ENCODE results near the gene ASTN1.

DNA sequence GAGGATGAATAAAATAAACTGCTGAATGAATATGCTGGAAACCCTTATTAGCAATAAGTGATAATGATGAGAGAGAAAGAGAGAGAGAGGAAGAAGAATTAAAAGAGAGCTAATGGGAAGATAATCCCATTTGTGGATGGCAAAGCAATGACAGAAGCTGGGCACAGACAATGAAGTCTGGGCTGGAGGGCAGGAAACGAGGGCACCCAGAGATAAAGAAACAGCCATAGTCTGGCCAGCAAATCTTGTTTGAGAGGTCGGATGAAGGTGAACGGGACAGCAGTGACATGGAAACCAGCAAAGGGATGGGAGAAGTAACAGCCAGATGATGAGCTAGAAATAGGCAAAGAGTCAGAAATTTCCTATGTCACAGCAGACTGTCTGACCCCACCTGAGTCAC, 155.9 kb downstream of the ASTN1 start:
- TF ChIP-seq, protein P1, sequence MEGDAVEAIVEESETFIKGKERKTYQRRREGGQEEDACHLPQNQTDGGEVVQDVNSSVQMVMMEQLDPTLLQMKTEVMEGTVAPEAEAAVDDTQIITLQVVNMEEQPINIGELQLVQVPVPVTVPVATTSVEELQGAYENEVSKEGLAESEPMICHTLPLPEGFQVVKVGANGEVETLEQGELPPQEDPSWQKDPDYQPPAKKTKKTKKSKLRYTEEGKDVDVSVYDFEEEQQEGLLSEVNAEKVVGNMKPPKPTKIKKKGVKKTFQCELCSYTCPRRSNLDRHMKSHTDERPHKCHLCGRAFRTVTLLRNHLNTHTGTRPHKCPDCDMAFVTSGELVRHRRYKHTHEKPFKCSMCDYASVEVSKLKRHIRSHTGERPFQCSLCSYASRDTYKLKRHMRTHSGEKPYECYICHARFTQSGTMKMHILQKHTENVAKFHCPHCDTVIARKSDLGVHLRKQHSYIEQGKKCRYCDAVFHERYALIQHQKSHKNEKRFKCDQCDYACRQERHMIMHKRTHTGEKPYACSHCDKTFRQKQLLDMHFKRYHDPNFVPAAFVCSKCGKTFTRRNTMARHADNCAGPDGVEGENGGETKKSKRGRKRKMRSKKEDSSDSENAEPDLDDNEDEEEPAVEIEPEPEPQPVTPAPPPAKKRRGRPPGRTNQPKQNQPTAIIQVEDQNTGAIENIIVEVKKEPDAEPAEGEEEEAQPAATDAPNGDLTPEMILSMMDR (conservative IDR thresholded peaks at IDR 0.05 in 1 of 2, IDR thresholded peaks at IDR 0.05 in 1 of 2; ENCODE audit: extremely low read depth in 1 of 2, insufficient read depth in 1 of 2, low read depth in 1 of 2, low read length in 2 of 2) = no peak
- no peak for TF ChIP-seq EZH2 (IDR thresholded peaks at IDR 0.05; ENCODE audit: borderline replicate concordance, low read length)
